ENCODE measurements around the gene SLC23A2. TPM values are rescaled to one million over a fixed set of nuclear protein-coding genes. Genes with fewer than 3 reads are reported as not detected.

Gene SLC23A2
- total and polyA plus RNA-seq, 7 donors: 0.60 to 15.2 (median 10.9) TPM

GRCh38 chr20:4869290-4870193 lies 131.8 kb downstream of the SLC23A2 start:
- 32 to 66% methylated on average over 20 of the region's 20 CpGs for WGBS, 2 donors
- H3K4me3 ChIP-seq: no peak overlapping the region
- H3K36me3 ChIP-seq: peaks cover 0 to 66% (median 12%) of the 10 kb centered on the region in 4 donors
- no peak for TF ChIP-seq CTCF (IDR thresholded peaks at IDR 0.05)
- no peak for TF ChIP-seq POLR2AphosphoS5 (IDR thresholded peaks at IDR 0.05)
- no peak for TF ChIP-seq POLR2A (IDR thresholded peaks at IDR 0.05)
- no peak for TF ChIP-seq EP300 (IDR thresholded peaks at IDR 0.05)
- DNase-seq: no peak
- no peaks in the 10 kb centered on the region for H3K4me1 ChIP-seq
- intact Hi-C loops (cut with DNase I): no loop called here
- no peaks in the 10 kb centered on the region for H3K27me3 ChIP-seq
- no peak overlapping the region for H3K27ac ChIP-seq
- H3K9me3 ChIP-seq: no peaks in the 10 kb centered on the region

GRCh38 chr20:4867051-4867450 lies 134.3 kb downstream of the SLC23A2 start:
- TF ChIP-seq CTCF (IDR thresholded peaks at IDR 0.05): no peak
- no peak for TF ChIP-seq POLR2A (IDR thresholded peaks at IDR 0.05)
- no peak for TF ChIP-seq EP300 (IDR thresholded peaks at IDR 0.05)
- no peak for TF ChIP-seq POLR2AphosphoS5 (IDR thresholded peaks at IDR 0.05)
- intact Hi-C loops (cut with DNase I): no loop called here
- no peak overlapping the region for H3K4me3 ChIP-seq
- H3K36me3 ChIP-seq: peaks cover 2 to 66% (median 6%) of the 10 kb centered on the region in 4 donors
- no peaks in the 10 kb centered on the region for H3K9me3 ChIP-seq
- no peaks in the 10 kb centered on the region for H3K27me3 ChIP-seq
- no peaks in the 10 kb centered on the region for H3K4me1 ChIP-seq
- WGBS, 2 donors: 81 to 89% methylated on average over 4 of the region's 4 CpGs
- no peak overlapping the region for H3K27ac ChIP-seq
- DNase-seq: no peak

- Histone ChIP-seq H3K27ac (no peak overlapping the region), H3K4me1 (no peaks in the 10 kb centered on the region), H3K27me3 (no peaks in the 10 kb centered on the region), H3K9me3 (no peaks in the 10 kb centered on the region), H3K4me3 (no peak overlapping the region), H3K36me3 (peaks cover 4 to 66% (median 11%) of the 10 kb centered on the region in 4 donors)
- TF ChIP-seq CTCF (IDR thresholded peaks at IDR 0.05) (no peak), POLR2A (IDR thresholded peaks at IDR 0.05) (no peak), POLR2AphosphoS5 (IDR thresholded peaks at IDR 0.05) (no peak), EP300 (IDR thresholded peaks at IDR 0.05) (no peak)
- intact Hi-C loops (cut with DNase I): no loop called here
- no peak for DNase-seq
- WGBS, 2 donors: 97 to 99% methylated on average over 2 of the region's 2 CpGs
Measured at GRCh38 chr20:4866429-4866828, 134.9 kb downstream of the SLC23A2 start.

GRCh38 chr20:4864311-4864752 lies 137.0 kb downstream of the SLC23A2 start:
- no peaks in the 10 kb centered on the region for H3K27me3 ChIP-seq
- DNase-seq: no peak
- 72 to 82% methylated on average over 4 of the region's 4 CpGs for WGBS, 2 donors
- no peak overlapping the region for H3K4me3 ChIP-seq
- H3K27ac ChIP-seq: no peak overlapping the region
- no peak for TF ChIP-seq CTCF (IDR thresholded peaks at IDR 0.05)
- TF ChIP-seq POLR2A (IDR thresholded peaks at IDR 0.05): no peak
- no peak for TF ChIP-seq POLR2AphosphoS5 (IDR thresholded peaks at IDR 0.05)
- TF ChIP-seq EP300 (IDR thresholded peaks at IDR 0.05): no peak
- intact Hi-C loops (cut with DNase I): no loop called here
- peaks cover 9 to 69% (median 18%) of the 10 kb centered on the region in 4 donors for H3K36me3 ChIP-seq
- H3K4me1 ChIP-seq: no peaks in the 10 kb centered on the region
- no peaks in the 10 kb centered on the region for H3K9me3 ChIP-seq

All from sigmoid colon (tissue), 7 donors.